ENCODE results near the gene OR5B3. TPM values are rescaled to one million over a fixed set of nuclear protein-coding genes. Genes with fewer than 3 reads are reported as not detected.

Gene OR5B3
- polyA plus RNA-seq, 4 donors: not detected

DNA sequence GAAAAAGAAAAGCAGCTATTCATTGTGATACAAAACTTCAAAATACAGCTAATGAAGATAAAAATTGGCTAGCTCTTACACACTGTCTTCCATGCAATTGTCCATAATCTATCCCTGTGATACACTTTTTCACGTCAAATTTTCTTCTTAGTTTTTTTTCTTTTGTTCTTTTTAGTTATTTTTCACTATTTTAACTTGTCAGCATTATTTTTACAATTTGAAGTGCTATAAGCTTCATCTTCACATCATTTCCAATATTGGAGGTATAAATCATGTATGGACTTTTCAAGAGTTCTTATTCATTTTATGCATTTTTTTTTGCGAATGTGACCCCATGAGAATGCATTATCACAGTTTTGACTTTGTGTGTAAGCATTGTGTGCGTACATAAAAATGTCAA lies 51.9 kb downstream of the OR5B3 start:
- FAIRE-seq: no peak
- Histone ChIP-seq H3K4me3 (ENCODE audit: low read depth in 1 of 3, low read length in 3 of 3) (no peak overlapping the region), H3K9me3 (ENCODE audit: control insufficient read depth in 2 of 2, insufficient read depth in 1 of 2, low read depth in 1 of 2, low read length in 1 of 2) (no peaks in the 10 kb centered on the region), H3K4me1 (ENCODE audit: control insufficient read depth in 3 of 3, insufficient read depth in 2 of 3, low read depth in 1 of 3, low read length in 2 of 3) (no peaks in the 10 kb centered on the region), H3K27ac (ENCODE audit: low read depth in 1 of 3, low read length in 2 of 3) (no peak overlapping the region), H3K36me3 (ENCODE audit: control insufficient read depth in 3 of 3, insufficient read depth in 2 of 3, low read depth in 1 of 3, low read length in 3 of 3) (no peaks in the 10 kb centered on the region), H3K27me3 (ENCODE audit: control insufficient read depth in 3 of 3, insufficient read depth in 3 of 3, low read length in 3 of 3) (no peaks in the 10 kb centered on the region)
- WGBS, 3 donors: 77 to 88% (median 87%) methylated on average over 3 of the region's 3 CpGs
- no peak for DNase-seq

Other genes with a start within 250 kb of the OR5B3 start
- not detected for gene OR9Q2, start 217.8 kb downstream of the OR5B3 start, polyA plus RNA-seq
- not detected for gene OR1S2, start 202.7 kb downstream of the OR5B3 start, polyA plus RNA-seq
- gene OR1S1, start 194.2 kb downstream of the OR5B3 start, polyA plus RNA-seq: not detected
- gene OR10Q1, start 178.0 kb downstream of the OR5B3 start, polyA plus RNA-seq: under 1 TPM in 1 of 4 donors, not detected in 3; 0.04 TPM
- not detected for gene OR10W1, start 138.6 kb downstream of the OR5B3 start, polyA plus RNA-seq
- gene OR5B17, start 47.8 kb downstream of the OR5B3 start, polyA plus RNA-seq: not detected
- gene OR5B2, start 21.2 kb upstream of the OR5B3 start, polyA plus RNA-seq: not detected
- gene OR5B12, start 35.4 kb upstream of the OR5B3 start, polyA plus RNA-seq: not detected
- gene OR5B21, start 101.2 kb upstream of the OR5B3 start, polyA plus RNA-seq: not detected
- 10 to 100 TPM in 2 of 4 donors, 1 to 10 TPM in 2; 5.3 to 14.0 (median 8.6) TPM for gene LPXN, start 169.0 kb upstream of the OR5B3 start, polyA plus RNA-seq
- 10 to 100 TPM; 24.8 to 51.2 (median 27.9) TPM for gene ZFP91, start 172.2 kb upstream of the OR5B3 start, polyA plus RNA-seq
- gene CNTF, start 215.8 kb upstream of the OR5B3 start, polyA plus RNA-seq: under 1 TPM in 2 of 4 donors, not detected in 2; 0.63 to 0.78 TPM